CD4-positive, alpha-beta T cell (primary cell): ENCODE measurements around the gene SERPINA4. TPM values are rescaled to one million over a fixed set of nuclear protein-coding genes. Genes with fewer than 3 reads are reported as not detected.

Experiments
- ATAC-seq: fragments of 200-7000 bp; cut with Tn5 transposase; one replicate; pipeline ENCODE4 v1.10.0; 2022; ENCODE audit warnings: mild to moderate bottlenecking; ENCODE audit not compliant: poor library complexity
- CTCF ChIA-PET: fragments of 350-600 bp; sonication (Branson Sonifier 250); formaldehyde crosslinking; loops from one replicate; lab custom pipeline; 2021; ENCODE audit warnings: antibody characterized with exemption, inconsistent platforms; lab: Charles Lee
- POLR2A ChIA-PET: fragments of 350-600 bp; sonication (Branson Sonifier 250); formaldehyde crosslinking; loops from one replicate; lab custom pipeline; 2021; ENCODE audit warnings: antibody characterized with exemption, inconsistent platforms; lab: Charles Lee
- DNase-seq, 14 experiments: peaks; one replicate each; pipeline ENCODE4 v3.0.0-alpha.2; 2013 to 2020; ENCODE audit warnings: mixed read lengths in 2 of 14
- H3K27ac ChIP-seq, 2 donors: one replicate each; pipeline versions ENCODE4 v1.5.1 to v1.7.0; 2013; ENCODE audit warnings: low read length in 2 of 2, low read depth in 1 of 2, mild to moderate bottlenecking in 1 of 2
- H3K27me3 ChIP-seq, 2 experiments: 1 replicate in 1 of 2; 2 replicates in 1 of 2; pipeline versions ENCODE4 v1.6.1 to v1.7.0; 2013; ENCODE audit warnings: low read length in 2 of 2, control low read depth in 1 of 2, mild to moderate bottlenecking in 1 of 2, moderate library complexity in 1 of 2; ENCODE audit not compliant: insufficient read depth in 2 of 2, control insufficient read depth in 1 of 2
- H3K36me3 ChIP-seq: one replicate; pipeline ENCODE4 v1.6.1; 2013; ENCODE audit warnings: low read length, control low read depth; ENCODE audit not compliant: insufficient read depth
- H3K4me1 ChIP-seq: one replicate; pipeline ENCODE4 v1.6.1; 2013; ENCODE audit warnings: low read length, control low read depth; ENCODE audit not compliant: insufficient read depth
- H3K4me3 ChIP-seq: one replicate; pipeline ENCODE4 v1.5.1; 2013; ENCODE audit warnings: mild to moderate bottlenecking, low read length, moderate library complexity
- H3K9me3 ChIP-seq, 2 experiments: 1 replicate in 1 of 2; 2 replicates in 1 of 2; pipeline versions ENCODE4 v1.6.1 to v1.7.0; 2013; ENCODE audit warnings: low read length in 2 of 2, mild to moderate bottlenecking in 2 of 2, control low read depth in 1 of 2, moderate library complexity in 1 of 2; ENCODE audit not compliant: control insufficient read depth in 1 of 2, insufficient read depth in 1 of 2
- H3K27ac Mint-ChIP-seq: one replicate; pipeline ENCODE4 v1.8.0; 2020; ENCODE audit warnings: mixed read lengths
- H3K27me3 Mint-ChIP-seq: one replicate; pipeline ENCODE4 v1.8.0; 2021; ENCODE audit warnings: mixed read lengths
- H3K36me3 Mint-ChIP-seq: one replicate; pipeline ENCODE4 v1.8.0; 2021; ENCODE audit warnings: low read depth, mixed read lengths
- H3K4me1 Mint-ChIP-seq: one replicate; pipeline ENCODE4 v1.8.0; 2021; ENCODE audit warnings: low read depth, mixed read lengths
- H3K4me3 Mint-ChIP-seq: one replicate; pipeline ENCODE4 v1.8.0; 2020; ENCODE audit warnings: mild to moderate bottlenecking, mixed read lengths
- H3K9me3 Mint-ChIP-seq: one replicate; pipeline ENCODE4 v1.8.0; 2020; ENCODE audit warnings: mixed read lengths
- CTCF ChIP-seq: fragments of 200-600 bp; IDR thresholded peaks from one replicate; pipeline ENCODE4 v1.8.0; 2022; ENCODE audit warnings: antibody characterized with exemption, mild to moderate bottlenecking
- intact Hi-C, 2 experiments: fragments of 100-400 bp; cut with DNase I in 1 of 2; cut with micrococcal nuclease in 1 of 2; formaldehyde crosslinking; loops; one replicate each; pipeline versions ENCODE4 v1.15.1 to v1.9.0; 2023 to 2025; cut with DNase I, micrococcal nuclease
- total RNA-seq, 174 experiments: library from RNA in 2 of 174; stranded (reverse) in 2 of 174; gene quantifications; one replicate each; pipeline ENCODE4 v1.2.3 and lab custom pipeline; 2021 to 2026

The SERPINA4 gene
- total RNA-seq, 2 experiments from 2014 or later, result not detected

GRCh38 chr14:94598816-94599655 is 37.8 kb downstream of the SERPINA4 start:
- CTCF ChIA-PET, result interaction anchor here (0.6 kb wide), 1 partner anchor 10 kb away, joined by 5 read pairs; no protein-coding TSS in a partner anchor
- TF ChIP-seq CTCF, result no peak
- Histone ChIP-seq H3K36me3 (no peaks in the 10 kb centered on the region), H3K27ac (no peak overlapping the region), H3K4me3 (no peak overlapping the region), H3K9me3 (peaks cover 0 to 5% of the 10 kb centered on the region in 2 experiments), H3K4me1 (no peaks in the 10 kb centered on the region), H3K27me3 (no peaks in the 10 kb centered on the region)
- Mint-ChIP-seq H3K27ac (no peak overlapping the region), H3K27me3 (peaks cover 42% of the 10 kb centered on the region), H3K4me1 (no peaks in the 10 kb centered on the region), H3K4me3 (no peak overlapping the region), H3K9me3 (no peaks in the 10 kb centered on the region), H3K36me3 (no peaks in the 10 kb centered on the region)
- ATAC-seq (no peak), DNase-seq (no peak)
- intact Hi-C loops, result no loop called here
- POLR2A ChIA-PET, result no interaction called here

GRCh38 chr14:94599656-94600004 is 38.4 kb downstream of the SERPINA4 start:
- peaks cover 42% of the 10 kb centered on the region for H3K27me3 Mint-ChIP-seq
- no peak for TF ChIP-seq CTCF
- ChIA-PET CTCF (no interaction called here), POLR2A (no interaction called here)
- Histone ChIP-seq H3K9me3 (peaks cover 0 to 5% of the 10 kb centered on the region in 2 experiments), H3K36me3 (no peaks in the 10 kb centered on the region), H3K4me3 (no peak overlapping the region), H3K27me3 (no peaks in the 10 kb centered on the region), H3K4me1 (no peaks in the 10 kb centered on the region), H3K27ac (no peak overlapping the region)
- H3K27ac Mint-ChIP-seq, result no peak overlapping the region
- no peak overlapping the region for H3K4me3 Mint-ChIP-seq
- no peak for ATAC-seq
- intact Hi-C loops, result no loop called here
- H3K9me3 Mint-ChIP-seq, result no peaks in the 10 kb centered on the region
- no peak for DNase-seq
- H3K36me3 Mint-ChIP-seq, result no peaks in the 10 kb centered on the region
- H3K4me1 Mint-ChIP-seq, result no peaks in the 10 kb centered on the region

GRCh38 chr14:94600148-94600545 is 38.9 kb downstream of the SERPINA4 start:
- Histone ChIP-seq H3K9me3 (peaks cover 0 to 5% of the 10 kb centered on the region in 2 experiments), H3K4me1 (no peaks in the 10 kb centered on the region), H3K27me3 (peaks cover 0 to 4% of the 10 kb centered on the region in 2 experiments), H3K36me3 (no peaks in the 10 kb centered on the region), H3K4me3 (no peak overlapping the region), H3K27ac (no peak overlapping the region)
- H3K4me3 Mint-ChIP-seq, result no peak overlapping the region
- ATAC-seq (no peak), DNase-seq (no peak)
- no peak overlapping the region for H3K27ac Mint-ChIP-seq
- ChIA-PET CTCF (no interaction called here), POLR2A (no interaction called here)
- no peaks in the 10 kb centered on the region for H3K9me3 Mint-ChIP-seq
- TF ChIP-seq CTCF, result no peak
- peaks cover 42% of the 10 kb centered on the region for H3K27me3 Mint-ChIP-seq
- H3K36me3 Mint-ChIP-seq, result no peaks in the 10 kb centered on the region
- intact Hi-C loops, result no loop called here
- H3K4me1 Mint-ChIP-seq, result no peaks in the 10 kb centered on the region
